SJCRH30 (cell line): ENCODE results near the gene PROB1. TPM values are rescaled to one million over a fixed set of nuclear protein-coding genes. Genes with fewer than 3 reads are reported as not detected.

ENCODE experiments used
- total RNA-seq: library from RNA; depleted of rRNA; stranded (reverse); fragments of >200 nt; shearing (Covaris generic); gene quantifications from 2 replicates; pipeline ENCODE4 v1.2.3, GENCODE V29; 2014; rRNA removed

Gene PROB1
- total RNA-seq, 1 experiment from 2014 or later = 0.59 TPM

Other genes starting within 250 kb of the PROB1 start
- gene SIL1, start 196.7 kb downstream of the PROB1 start, total RNA-seq = 7.1 and 7.7 TPM in 2 replicates
- 588 and 629 TPM in 2 replicates for gene MATR3, start 101.4 kb downstream of the PROB1 start, total RNA-seq
- 125 and 131 TPM in 2 replicates for gene PAIP2, start 53.2 kb downstream of the PROB1 start, total RNA-seq
- gene SLC23A1, start 11.8 kb downstream of the PROB1 start, total RNA-seq = not detected in 2 replicates
- 0.24 TPM in 1 of 2 replicates, not detected in the other for gene MZB1, start 5.2 kb downstream of the PROB1 start, total RNA-seq
- 8.2 and 8.8 TPM in 2 replicates for gene SPATA24, start 9.0 kb upstream of the PROB1 start, total RNA-seq
- gene DNAJC18, start 44.4 kb upstream of the PROB1 start, total RNA-seq = 19.7 and 19.8 TPM in 2 replicates
- gene ECSCR, start 67.6 kb upstream of the PROB1 start, total RNA-seq = 0.14 TPM in 1 of 2 replicates, not detected in the other
- gene SMIM33, start 75.9 kb upstream of the PROB1 start, total RNA-seq = not detected in 2 replicates
- 13.2 and 15.0 TPM in 2 replicates for gene STING1, start 87.7 kb upstream of the PROB1 start, total RNA-seq
- gene UBE2D2, start 166.2 kb upstream of the PROB1 start, total RNA-seq = 101 and 106 TPM in 2 replicates